SK-N-SH (cell line): ENCODE measurements around the gene ARID3A. TPM values are rescaled to one million over a fixed set of nuclear protein-coding genes. Genes with fewer than 3 reads are reported as not detected.

ENCODE experiments used
- CTCF ChIA-PET: fragments of 300-600, 350-600 bp; formaldehyde crosslinking; extraction: SDS; loops from one replicate; lab custom pipeline; 2021; lab: Yijun Ruan, JAX
- POLR2A ChIA-PET: fragments of 350-600 bp; sonication (Branson Sonifier 250); formaldehyde crosslinking; extraction: SDS; loops from one replicate; lab custom pipeline; 2020; ENCODE audit warnings: antibody characterized with exemption, inconsistent platforms; lab: Yijun Ruan, JAX
- DNase-seq: peaks from one replicate; pipeline ENCODE4 v3.0.0; 2012
- H2AFZ ChIP-seq: fragments of 200-600 bp; sonication (generic); 2 replicates; pipeline ENCODE4 v1.8.1; 2016; ENCODE audit warnings: antibody characterized with exemption, mild to moderate bottlenecking, low read depth
- H3F3A ChIP-seq: fragments of 200-600 bp; sonication (generic); replicated peaks from 2 replicates; pipeline ENCODE3; 2016; ENCODE audit warnings: antibody characterized with exemption, mild to moderate bottlenecking; ENCODE audit not compliant: insufficient read depth
- H3K27ac ChIP-seq, 2 experiments: fragments of 200-500 bp in 1 of 2; fragments of 200-600 bp in 1 of 2; sonication (Bioruptor generic) in 1 of 2; sonication (generic), shearing (Covaris generic) in 1 of 2; 2 replicates each; pipeline versions ENCODE4 v1.5.1 to v1.6.1; 2014 to 2016; ENCODE audit warnings: low read depth in 2 of 2, inconsistent platforms in 1 of 2, low read length in 1 of 2, mild to moderate bottlenecking in 1 of 2, mixed read lengths in 1 of 2
- H3K27me3 ChIP-seq: fragments of 200-600 bp; sonication (generic), shearing (Covaris generic); 2 replicates; pipeline ENCODE4 v1.6.1; 2016; ENCODE audit warnings: mixed run types; ENCODE audit not compliant: insufficient read depth
- H3K36me3 ChIP-seq, 2 experiments: fragments of 200-500 bp in 1 of 2; fragments of 200-600 bp in 1 of 2; sonication (Bioruptor generic) in 1 of 2; sonication (generic) in 1 of 2; replicated peaks in 1 of 2; 2 replicates each; pipeline versions ENCODE3 to v1.5.1; 2014 to 2016; ENCODE audit warnings: low read length in 1 of 2, mild to moderate bottlenecking in 1 of 2; ENCODE audit not compliant: insufficient read depth in 2 of 2, control insufficient read depth in 1 of 2
- H3K4me1 ChIP-seq, 2 experiments: fragments of 200-500 bp in 1 of 2; fragments of 200-600 bp in 1 of 2; sonication (Bioruptor generic) in 1 of 2; sonication (generic), shearing (Covaris generic) in 1 of 2; 2 replicates each; pipeline versions ENCODE4 v1.5.1 to v1.6.1; 2014 to 2016; ENCODE audit warnings: low read depth in 1 of 2, low read length in 1 of 2, mixed run types in 1 of 2; ENCODE audit not compliant: insufficient read depth in 2 of 2, control insufficient read depth in 1 of 2
- H3K4me2 ChIP-seq: fragments of 200-600 bp; sonication (generic), shearing (Covaris generic); 2 replicates; pipeline ENCODE4 v1.6.1; 2017; ENCODE audit warnings: mixed run types
- H3K4me3 ChIP-seq, 2 experiments: fragments of 200-500 bp in 1 of 2; fragments of 200-600 bp in 1 of 2; sonication (Bioruptor generic) in 1 of 2; sonication (generic), shearing (Covaris generic) in 1 of 2; 2 replicates each; pipeline versions ENCODE4 v1.5.1 to v1.8.1; 2014 to 2016; ENCODE audit warnings: low read depth in 2 of 2, inconsistent platforms in 1 of 2, low read length in 1 of 2, mild to moderate bottlenecking in 1 of 2, mixed read lengths in 1 of 2, moderate library complexity in 1 of 2
- H3K79me2 ChIP-seq: fragments of 200-600 bp; sonication (generic); 2 replicates; pipeline ENCODE4 v1.8.1; 2017; ENCODE audit warnings: mild to moderate bottlenecking; ENCODE audit not compliant: insufficient read depth
- H3K9ac ChIP-seq: fragments of 200-600 bp; sonication (generic); 2 replicates; pipeline ENCODE4 v1.6.1; 2017; ENCODE audit warnings: mixed run types
- H3K9me2 ChIP-seq: fragments of 200-600 bp; sonication (generic); 2 replicates; pipeline ENCODE4 v1.6.1; 2017; ENCODE audit warnings: mixed run types
- H3K9me3 ChIP-seq: fragments of 200-600 bp; sonication (generic); 2 replicates; pipeline ENCODE4 v1.6.1; 2017; ENCODE audit warnings: mixed run types, mild to moderate bottlenecking, moderate library complexity
- H4K20me1 ChIP-seq: fragments of 200-600 bp; sonication (generic); 2 replicates; pipeline ENCODE4 v1.6.1; 2017; ENCODE audit warnings: mild to moderate bottlenecking, mixed run types; ENCODE audit not compliant: insufficient read depth
- CHD2 ChIP-seq: fragments of 150-350 bp; IDR thresholded peaks from 2 replicates; pipeline ENCODE4 v1.6.1; 2018; ENCODE audit warnings: low read length; ENCODE audit not compliant: partially characterized antibody
- CTCF ChIP-seq: fragments of 200-600 bp; sonication (generic); IDR thresholded peaks from 2 replicates; pipeline ENCODE4 v1.6.1; 2017; ENCODE audit warnings: antibody characterized with exemption, mild to moderate bottlenecking, moderate library complexity
- EP300 ChIP-seq, 2 experiments: IDR thresholded peaks; 2 replicates each; pipeline versions ENCODE4 v1.4.0 to v1.6.1; 2012; ENCODE audit warnings: borderline replicate concordance in 1 of 2, low read depth in 1 of 2, low read length in 1 of 2
- FOXM1 ChIP-seq: IDR thresholded peaks from 2 replicates; pipeline ENCODE4 v1.4.0; 2012; ENCODE audit warnings: low read depth, mild to moderate bottlenecking
- GATA2 ChIP-seq: sonication (generic); formaldehyde crosslinking; IDR thresholded peaks from 2 replicates; pipeline ENCODE4 v1.5.0; 2020; ENCODE audit warnings: mild to moderate bottlenecking, missing genetic modification reagents
- IRF3 ChIP-seq: fragments of 150-350 bp; IDR thresholded peaks from 2 replicates; pipeline ENCODE4 v1.6.1; 2016; ENCODE audit warnings: mild to moderate bottlenecking, low read depth, low read length
- TCF12 ChIP-seq: IDR thresholded peaks from 2 replicates; pipeline ENCODE4 v1.4.0; 2012
- USF1 ChIP-seq: IDR thresholded peaks from 2 replicates; pipeline ENCODE4 v1.4.0; 2012; ENCODE audit warnings: low read depth, borderline replicate concordance
- USF2 ChIP-seq: fragments of 150-350 bp; IDR thresholded peaks from 2 replicates; pipeline ENCODE4 v1.6.1; 2017; ENCODE audit warnings: antibody characterized with exemption, low read length, low read depth, borderline replicate concordance
- ZBTB33 ChIP-seq: IDR thresholded peaks from 2 replicates; pipeline ENCODE4 v1.4.0; 2012; ENCODE audit warnings: low read depth, borderline replicate concordance
- WGBS: methylation state at CpG from one replicate; pipeline ENCODE4 v1.1.6; 2017; ENCODE audit warnings: low lambda C conversion rate; 5-methylcytosine and 5-hydroxymethylcytosine counted together
- polyA plus RNA-seq, 3 experiments: library from polyadenylated mRNA; depleted of rRNA; stranded (reverse); fragments of >200 nt; gene quantifications; 2 replicates each; pipeline ENCODE4 v1.2.3, GENCODE V29; 2012

ARID3A gene
- polyA plus RNA-seq, 1 of the 3 experiments (the other 2 are of a cell fraction), result 8.6 TPM

GRCh38 chr19:1008268-1009040 lies 82.6 kb downstream of the ARID3A start (continued):
- TF ChIP-seq USF1, result no peak
- no peak for TF ChIP-seq CHD2
- no peak for TF ChIP-seq IRF3
- no peak for TF ChIP-seq TCF12
- no peak for TF ChIP-seq ZBTB33

GRCh38 chr19:1009041-1009980 lies 83.5 kb downstream of the ARID3A start:
- Histone ChIP-seq H3K27ac (no peak overlapping the region), H2AFZ (no peak overlapping the region), H3K9ac (no peak overlapping the region), H3K79me2 (peaks cover 8% of the 10 kb centered on the region; the same call in 1 of the 2 replicates), H3K9me3 (no peaks in the 10 kb centered on the region), H3K9me2 (no peaks in the 10 kb centered on the region), H3K4me3 (no peak overlapping the region), H3K4me2 (no peak overlapping the region), H3K4me1 (no peaks in the 10 kb centered on the region)
- no peak for DNase-seq
- CTCF ChIA-PET, result no interaction called here
- TF ChIP-seq FOXM1 (no peak), CTCF (no peak), USF2 (no peak), USF1 (no peak), EP300 (IDR thresholded peaks at IDR 0.05; ENCODE audit: borderline replicate concordance in 1 of 2, low read depth in 1 of 2, low read length in 1 of 2) (no peak), GATA2 (CRISPR knock-in tag) (no peak)
- TF ChIP-seq, all 33 proteins: peak for 0
- POLR2A ChIA-PET, result no interaction called here
- peaks cover 0 to 47% of the 10 kb centered on the region in 2 experiments for H3K36me3 ChIP-seq
- peaks cover 9% of the 10 kb centered on the region for H3F3A ChIP-seq
- H3K27me3 ChIP-seq, result peaks cover 1% of the 10 kb centered on the region
- 93% methylated on average over 41 of the region's 92 CpGs for WGBS
- H4K20me1 ChIP-seq, result peaks cover 9% of the 10 kb centered on the region; the same call in 1 of the 2 replicates
